Measurements from ENCODE around the gene ZNF14. TPM values are rescaled to one million over a fixed set of nuclear protein-coding genes. Genes with fewer than 3 reads are reported as not detected.

ZNF14 gene
- total RNA-seq, 3 donors from 2014 or later, result 7.0 to 22.7 (median 14.7) TPM

GRCh38 chr19:19741184-19741583, 8.3 kb upstream of the ZNF14 start:
- TF ChIP-seq POLR2A (IDR thresholded peaks at IDR 0.05), result no peak
- no peak for DNase-seq (ENCODE audit: low spot score in 2 of 2)
- H3K4me1 ChIP-seq, result no peaks in the 10 kb centered on the region
- no peaks in the 10 kb centered on the region for H3K27me3 ChIP-seq
- no peak overlapping the region for H3K27ac ChIP-seq
- no peak overlapping the region for H3K4me3 ChIP-seq
- H3K9me3 ChIP-seq, result no peaks in the 10 kb centered on the region
- intact Hi-C loops (cut with DNase I; ENCODE audit: low total_unique reads), result no loop called here
- H3K36me3 ChIP-seq, result no peaks in the 10 kb centered on the region

GRCh38 chr19:19740755-19741154, 7.8 kb upstream of the ZNF14 start:
- DNase-seq (ENCODE audit: low spot score in 2 of 2), result no peak
- Histone ChIP-seq H3K27me3 (no peaks in the 10 kb centered on the region), H3K4me1 (no peaks in the 10 kb centered on the region), H3K27ac (no peak overlapping the region), H3K9me3 (no peaks in the 10 kb centered on the region), H3K36me3 (no peaks in the 10 kb centered on the region), H3K4me3 (no peak overlapping the region)
- TF ChIP-seq POLR2AphosphoS5 (IDR thresholded peaks at IDR 0.05) (no peak), POLR2A (IDR thresholded peaks at IDR 0.05) (no peak), CTCF (IDR thresholded peaks at IDR 0.05) (no peak)
- intact Hi-C loops (cut with DNase I; ENCODE audit: low total_unique reads), result no loop called here

- no peaks in the 10 kb centered on the region for H3K4me1 ChIP-seq
- DNase-seq (ENCODE audit: low spot score in 2 of 2), result no peak
- no peaks in the 10 kb centered on the region for H3K9me3 ChIP-seq
- intact Hi-C loops (cut with DNase I; ENCODE audit: low total_unique reads), result no loop called here
- H3K36me3 ChIP-seq, result no peaks in the 10 kb centered on the region
- no peak for TF ChIP-seq POLR2A (IDR thresholded peaks at IDR 0.05)
- no peak overlapping the region for H3K4me3 ChIP-seq
- no peak overlapping the region for H3K27ac ChIP-seq
- H3K27me3 ChIP-seq, result no peaks in the 10 kb centered on the region
These were observed 5.7 kb upstream of the ZNF14 start for GRCh38 chr19:19738564-19738963.

GRCh38 chr19:19737559-19738332, 4.8 kb upstream of the ZNF14 start:
- no peak for DNase-seq (ENCODE audit: low spot score in 2 of 2)
- no peaks in the 10 kb centered on the region for H3K36me3 ChIP-seq
- H3K27ac ChIP-seq, result no peak overlapping the region
- intact Hi-C loops (cut with DNase I; ENCODE audit: low total_unique reads), result no loop called here
- no peaks in the 10 kb centered on the region for H3K9me3 ChIP-seq
- no peak overlapping the region for H3K4me3 ChIP-seq
- TF ChIP-seq POLR2A (IDR thresholded peaks at IDR 0.05) (no peak), CTCF (IDR thresholded peaks at IDR 0.05) (no peak), POLR2AphosphoS5 (IDR thresholded peaks at IDR 0.05) (no peak)
- no peaks in the 10 kb centered on the region for H3K27me3 ChIP-seq
- no peaks in the 10 kb centered on the region for H3K4me1 ChIP-seq

- H3K27ac ChIP-seq, result no peak overlapping the region
- H3K27me3 ChIP-seq, result no peaks in the 10 kb centered on the region
- intact Hi-C loops (cut with DNase I; ENCODE audit: low total_unique reads), result no loop called here
- H3K36me3 ChIP-seq, result peaks cover 6% of the 10 kb centered on the region
- TF ChIP-seq POLR2A (IDR thresholded peaks at IDR 0.05) (no peak), CTCF (IDR thresholded peaks at IDR 0.05) (no peak), POLR2AphosphoS5 (IDR thresholded peaks at IDR 0.05) (no peak)
- peaks cover 55 to 92% of the 10 kb centered on the region in 2 donors for H3K9me3 ChIP-seq
- no peak for DNase-seq (ENCODE audit: low spot score in 2 of 2)
- no peak overlapping the region for H3K4me3 ChIP-seq
- H3K4me1 ChIP-seq, result no peaks in the 10 kb centered on the region
These were observed 11.0 kb downstream of the ZNF14 start for GRCh38 chr19:19721896-19722295.

GRCh38 chr19:19719798-19720197, 13.1 kb downstream of the ZNF14 start:
- no peak for DNase-seq (ENCODE audit: low spot score in 2 of 2)
- H3K9me3 ChIP-seq, result peaks cover 76 to 95% of the 10 kb centered on the region in 2 donors
- H3K27me3 ChIP-seq, result no peaks in the 10 kb centered on the region
- H3K4me3 ChIP-seq, result no peak overlapping the region
- H3K36me3 ChIP-seq, result peaks cover 7% of the 10 kb centered on the region
- H3K27ac ChIP-seq, result no peak overlapping the region
- H3K4me1 ChIP-seq, result no peaks in the 10 kb centered on the region
- no peak for TF ChIP-seq POLR2A (IDR thresholded peaks at IDR 0.05)
- TF ChIP-seq POLR2AphosphoS5 (IDR thresholded peaks at IDR 0.05), result no peak
- TF ChIP-seq CTCF (IDR thresholded peaks at IDR 0.05), result no peak
- intact Hi-C loops (cut with DNase I; ENCODE audit: low total_unique reads), result no loop called here

All from breast epithelium (tissue), 4 donors.